Measurements from ENCODE around the gene RNU6-9.
"Not testable (repeated sequence)": the region's sequence is repeated elsewhere in the genome, so short reads cannot be mapped to it uniquely, and the experiment has no call there.

Gene RNU6-9

GRCh38 chr19:878751-879561 lies 14.3 kb upstream of the RNU6-9 start:
- DNase-seq, result not testable (repeated sequence)

GRCh38 chr19:879711-880438 lies 13.4 kb upstream of the RNU6-9 start:
- no peak for DNase-seq

- DNase-seq, result no peak
These were observed 11.8 kb upstream of the RNU6-9 start for GRCh38 chr19:881385-882071.

GRCh38 chr19:882871-883497 lies 10.3 kb upstream of the RNU6-9 start:
- DNase-seq, result no peak

GRCh38 chr19:883661-884211 lies 9.5 kb upstream of the RNU6-9 start:
- no peak for DNase-seq

- no peak for DNase-seq
These were observed 8.7 kb upstream of the RNU6-9 start for GRCh38 chr19:884420-885211.

GRCh38 chr19:885536-886224 lies 7.6 kb upstream of the RNU6-9 start:
- DNase-seq, result no peak

- DNase-seq, result no peak
These were observed 6.2 kb upstream of the RNU6-9 start for GRCh38 chr19:887072-887471.

- DNase-seq, result no peak
These were observed 5.7 kb upstream of the RNU6-9 start for GRCh38 chr19:887599-887998.

- no peak for DNase-seq
These were observed 4.5 kb upstream of the RNU6-9 start for GRCh38 chr19:888581-889385.

- no peak for DNase-seq
These were observed 3.5 kb upstream of the RNU6-9 start for GRCh38 chr19:889662-890295.

GRCh38 chr19:890831-891230 lies 2.5 kb upstream of the RNU6-9 start:
- no peak for DNase-seq

- DNase-seq, result not testable (repeated sequence)
These were observed 1.7 kb upstream of the RNU6-9 start for GRCh38 chr19:891421-892200.

- no peak for DNase-seq
These were observed 916 bp upstream of the RNU6-9 start for GRCh38 chr19:892243-892893.

GRCh38 chr19:896434-896833 lies 3.1 kb downstream of the RNU6-9 start:
- no peak for DNase-seq

- DNase-seq, result no peak
These were observed 3.7 kb downstream of the RNU6-9 start for GRCh38 chr19:896999-897398.

GRCh38 chr19:897442-898039 lies 4.3 kb downstream of the RNU6-9 start:
- no peak for DNase-seq

GRCh38 chr19:898663-899062 lies 5.4 kb downstream of the RNU6-9 start:
- DNase-seq, result no peak
